Stimulated activated CD8-positive, alpha-beta memory T cell treated with anti-CD3 and anti-CD28 coated beads, Interleukin-2, amount 100 ng/mL, for 48 hours (primary cell): ENCODE results near the gene ZFP57.
A peak's percentile ranks its signal among the peaks of the same experiment; 100 is the strongest.

Experiments
- DNase-seq, 2 donors: peaks; one replicate each; pipeline ENCODE4 v3.0.0-alpha.2; 2020; ENCODE audit warnings: low read depth in 2 of 2

ZFP57 gene

DNA sequence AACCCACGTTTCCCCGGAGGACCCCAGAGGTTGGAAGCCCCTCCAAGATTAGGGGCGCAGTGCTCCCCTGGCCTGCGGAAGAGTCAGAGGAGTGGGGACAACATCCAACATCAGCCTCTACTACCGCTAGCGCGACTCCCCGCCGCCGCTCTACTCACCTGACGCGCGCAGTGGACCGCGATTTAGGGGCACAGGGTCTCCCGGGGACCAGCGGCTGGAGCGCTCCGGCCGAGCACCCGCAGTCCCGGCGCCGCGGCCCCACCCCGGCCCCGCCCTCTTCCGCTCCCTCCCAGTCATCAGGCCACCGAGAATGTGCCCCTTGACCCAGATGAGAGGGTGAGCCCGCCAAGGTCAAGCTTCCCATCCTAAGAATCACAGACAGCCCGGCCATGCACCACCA lies at the start of gene ZFP57:
Gene ZFP57 (minus strand): TSS at position 249 of the 400 bp plus-strand sequence. CDS start 4,149 bp downstream, outside the sequence.
- no peak for DNase-seq

DNA sequence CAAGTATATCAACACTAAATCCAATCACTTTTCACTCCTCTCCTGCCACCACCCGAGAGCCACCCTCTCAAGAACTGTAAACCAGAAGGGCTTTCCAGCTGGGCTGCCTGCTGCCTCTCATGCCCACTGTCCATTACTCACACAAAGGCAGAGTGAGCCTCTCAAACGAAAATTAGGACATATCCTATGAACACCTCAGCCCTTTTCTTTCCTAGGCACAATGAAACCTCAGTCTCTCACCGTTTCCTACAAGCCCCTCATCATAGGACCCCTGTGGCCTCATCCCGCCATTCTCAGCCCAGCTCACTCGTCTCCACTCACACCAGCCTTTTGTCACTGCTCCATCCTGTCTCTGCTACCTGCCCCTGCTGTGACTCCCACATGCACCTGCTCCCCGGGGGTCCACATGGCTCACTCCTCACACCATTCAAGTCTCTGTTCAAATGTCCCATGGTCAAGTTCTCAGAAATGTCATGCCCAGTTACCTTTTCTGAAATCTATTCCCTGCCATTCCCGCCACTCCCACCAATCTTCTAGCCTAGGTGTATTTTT lies 49.7 kb upstream of the ZFP57 start:
- no peak for DNase-seq

DNA sequence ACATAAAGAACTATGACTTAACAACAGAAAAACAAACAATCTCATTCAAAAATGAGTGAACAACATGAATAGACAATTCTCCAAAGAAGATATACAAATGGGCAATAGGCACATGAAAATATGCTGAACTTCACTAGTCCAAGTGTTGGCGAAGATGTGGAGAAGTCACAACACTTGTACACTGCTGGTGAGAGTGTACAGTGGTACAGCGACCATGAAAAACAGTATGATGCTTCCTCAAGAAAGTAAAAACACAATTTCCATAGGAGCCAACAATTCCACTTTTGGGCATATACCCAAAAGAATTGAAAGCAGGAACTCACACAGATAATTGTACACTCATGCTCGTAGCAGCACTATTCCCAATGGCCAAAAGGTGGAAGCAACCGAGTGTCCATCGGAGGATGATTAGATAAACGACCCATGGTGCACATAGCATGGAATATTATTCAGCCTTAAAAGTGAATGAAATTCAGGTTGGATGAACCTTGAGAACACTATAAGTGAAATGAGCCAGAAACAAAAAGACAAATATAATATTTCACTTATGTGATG lies 48.9 kb upstream of the ZFP57 start:
- DNase-seq, result no peak

GRCh38 chr6:29728875-29729270 lies 47.9 kb upstream of the ZFP57 start:
- no peak for DNase-seq

DNA sequence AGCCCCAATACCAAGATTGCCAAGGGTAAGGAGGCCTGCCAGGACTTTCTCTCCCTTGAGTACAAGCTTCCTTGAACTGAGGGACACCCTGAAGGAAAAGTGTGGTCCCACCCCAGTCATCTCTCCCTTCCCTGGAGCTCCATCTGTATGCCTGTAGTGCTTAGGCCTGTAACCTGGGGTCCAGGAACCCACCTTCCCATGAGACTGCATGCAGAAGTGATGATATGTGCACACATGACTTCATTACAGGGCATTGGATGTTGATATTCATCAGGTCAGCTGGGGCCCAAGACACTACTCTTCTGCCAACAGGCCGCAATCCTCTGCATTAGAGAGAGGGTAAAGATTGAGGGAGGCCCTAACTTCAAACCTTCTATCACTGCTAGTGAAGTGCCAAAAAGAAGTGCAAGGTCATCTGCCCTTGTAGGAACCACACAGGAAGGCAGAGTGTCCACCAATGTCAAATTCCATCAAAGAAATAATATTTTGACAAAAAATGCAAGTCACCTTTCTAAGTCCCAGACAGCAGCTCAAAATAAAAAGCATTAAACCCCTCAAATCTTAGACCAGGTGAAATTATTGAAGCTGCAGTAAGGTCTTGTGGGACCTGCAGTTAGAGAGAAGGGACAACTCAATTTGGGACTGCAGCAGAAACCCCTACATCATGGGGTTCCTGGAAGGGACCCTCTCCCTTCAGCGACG lies 47.4 kb upstream of the ZFP57 start:
- DNase-seq, result no peak

DNA sequence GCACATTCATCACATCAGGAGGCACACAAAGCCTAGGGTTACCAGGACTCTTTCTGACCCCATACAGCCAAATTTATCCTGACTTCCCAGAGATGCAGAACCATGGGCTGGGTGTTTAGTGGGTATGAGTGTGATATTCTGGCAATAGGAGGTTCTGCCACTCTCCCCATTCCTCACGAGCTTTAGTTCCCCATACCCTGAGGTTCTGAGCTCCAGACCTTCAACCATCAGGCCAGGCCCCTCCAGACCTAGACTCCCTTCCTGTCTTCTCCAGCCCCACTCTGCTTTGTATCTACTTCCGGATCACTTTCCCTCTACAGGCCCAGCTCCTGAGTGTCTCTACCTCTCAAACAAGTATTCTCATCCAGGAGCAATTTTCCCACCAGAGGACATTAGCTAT lies 46.7 kb upstream of the ZFP57 start:
- DNase-seq, result no peak

GRCh38 chr6:29726571-29727194 lies 45.7 kb upstream of the ZFP57 start:
- DNase-seq, result no peak

DNA sequence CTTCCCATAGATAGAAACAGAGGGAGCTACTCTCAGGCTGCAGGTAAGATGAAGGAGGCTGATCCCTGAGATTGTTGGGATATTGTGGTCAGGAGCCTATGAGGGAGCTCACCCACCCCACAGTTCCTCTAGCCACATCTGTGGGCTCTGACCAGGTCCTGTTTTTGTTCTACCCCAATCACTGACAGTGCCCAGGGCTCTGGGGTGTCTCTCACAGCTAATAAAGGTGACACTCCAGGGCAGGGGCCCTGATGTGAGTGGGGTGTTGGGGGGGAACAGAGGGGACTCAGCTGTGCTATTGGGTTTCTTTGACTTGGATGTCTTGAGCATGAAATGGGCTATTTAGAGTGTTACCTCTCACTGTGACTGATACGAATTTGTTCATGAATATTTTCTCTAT lies 45.0 kb upstream of the ZFP57 start:
- no peak for DNase-seq

GRCh38 chr6:29724937-29725869 lies 44.3 kb upstream of the ZFP57 start:
- DNase-seq, result no peak

- peak; percentile 69 to 75 for DNase-seq
Measured at GRCh38 chr6:29723666-29724588, 43.0 kb upstream of the ZFP57 start.

DNA sequence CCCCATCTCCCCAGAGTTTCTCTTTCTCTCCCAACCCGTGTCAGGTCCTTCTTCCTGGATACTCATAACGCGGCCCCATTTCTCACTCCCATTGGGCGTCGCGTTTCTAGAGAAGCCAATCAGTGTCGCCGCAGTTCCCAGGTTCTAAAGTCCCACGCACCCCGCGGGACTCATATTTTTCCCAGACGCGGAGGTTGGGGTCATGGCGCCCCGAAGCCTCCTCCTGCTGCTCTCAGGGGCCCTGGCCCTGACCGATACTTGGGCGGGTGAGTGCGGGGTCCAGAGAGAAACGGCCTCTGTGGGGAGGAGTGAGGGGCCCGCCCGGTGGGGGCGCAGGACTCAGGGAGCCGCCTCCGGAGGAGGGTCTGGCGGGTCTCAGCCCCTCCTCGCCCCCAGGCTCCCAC lies 42.3 kb upstream of the ZFP57 start, which contains the start of gene HLA-F:
Gene HLA-F (plus strand): TSS at position 173 of the 404 bp plus-strand sequence. CDS start 30 bp downstream, at position 203.
- peak; percentile 62 to 64 for DNase-seq

GRCh38 chr6:29720863-29721262 lies 39.9 kb upstream of the ZFP57 start:
- DNase-seq, result no peak

DNA sequence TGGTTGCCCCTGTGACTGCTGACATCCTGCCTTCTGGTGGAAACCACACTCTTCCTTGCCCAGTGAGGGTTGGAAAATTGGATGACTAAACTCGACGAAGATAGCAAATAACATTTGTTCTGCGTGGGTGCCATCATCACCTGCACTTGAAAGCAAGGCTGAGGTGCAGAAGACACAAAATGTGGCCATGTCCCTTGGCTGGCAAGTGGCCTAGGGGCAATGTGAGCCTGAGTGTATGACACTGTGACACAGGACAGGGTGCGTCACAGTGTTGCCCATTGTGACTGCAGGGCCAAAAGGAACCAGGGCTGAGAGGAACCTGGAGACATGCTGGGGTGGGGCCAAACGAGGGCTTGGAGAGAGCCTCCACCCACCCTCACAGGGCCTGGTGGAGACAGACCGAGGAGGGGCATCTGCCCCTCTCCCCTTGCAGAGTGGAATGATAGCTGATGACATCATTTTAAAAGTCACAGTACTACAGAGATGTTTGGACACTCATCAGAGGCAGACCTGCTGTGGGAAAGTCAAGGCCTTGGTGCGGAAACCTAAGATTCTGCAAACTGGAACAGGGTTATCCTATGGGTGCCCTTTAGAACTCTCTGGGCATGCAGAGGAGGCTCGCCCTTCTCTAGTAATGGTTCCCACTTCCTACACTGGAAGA lies 29.5 kb upstream of the ZFP57 start:
- DNase-seq, result no peak

DNA sequence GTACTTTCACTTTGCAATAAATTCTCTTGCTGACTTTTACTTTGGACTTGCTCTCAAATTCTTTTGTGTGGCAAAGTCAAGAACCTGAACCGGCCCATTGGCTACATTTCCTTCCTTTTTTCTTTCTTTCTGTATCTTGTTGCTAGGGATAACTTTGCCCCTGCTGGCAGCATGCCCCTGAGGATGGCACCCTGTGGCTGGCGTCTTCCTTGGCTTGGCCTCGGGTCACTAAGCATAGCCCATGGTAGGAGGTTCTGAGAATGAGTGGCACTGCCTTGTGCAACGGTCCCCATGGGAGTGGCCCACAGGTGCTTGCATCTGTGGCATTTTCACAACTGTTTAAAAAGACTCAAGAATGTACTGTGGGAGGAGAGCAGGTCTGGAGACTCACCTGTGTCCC lies 28.2 kb upstream of the ZFP57 start:
- no peak for DNase-seq

DNA sequence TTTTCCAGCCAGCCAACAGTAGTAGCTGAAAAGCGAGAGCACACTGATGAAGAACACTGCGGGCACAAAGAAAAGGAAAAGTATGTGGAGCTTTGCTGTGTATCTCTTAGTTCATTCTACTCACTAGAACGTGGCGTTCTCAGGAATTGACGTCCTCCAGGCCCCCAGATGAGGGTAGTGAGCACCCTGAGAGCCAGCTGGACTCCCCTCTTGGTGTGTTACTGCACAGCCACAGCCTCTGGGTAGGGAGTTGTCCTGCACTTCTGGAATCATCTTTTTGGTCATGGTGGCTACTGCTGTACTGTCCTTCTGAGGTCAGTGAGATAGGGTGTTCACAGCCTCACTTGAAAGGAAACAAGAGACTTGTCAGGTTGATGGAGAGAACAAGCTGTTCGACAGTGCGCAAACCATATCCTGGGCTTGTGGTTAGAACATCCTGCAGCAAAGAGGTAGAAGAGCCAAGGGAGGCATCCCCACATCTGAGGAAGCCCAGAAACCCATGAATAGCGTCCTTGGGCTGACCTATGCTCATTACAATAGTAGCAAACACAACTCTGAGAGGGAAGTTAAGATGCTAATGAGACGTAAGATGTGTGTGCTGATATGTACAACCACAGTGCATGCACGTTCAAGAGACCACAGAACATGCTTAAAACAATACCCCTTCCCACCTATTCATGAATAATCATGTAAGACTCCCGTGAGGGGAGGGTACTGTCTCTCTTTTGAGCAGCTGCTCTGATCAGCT lies 27.7 kb upstream of the ZFP57 start:
- no peak for DNase-seq

DNA sequence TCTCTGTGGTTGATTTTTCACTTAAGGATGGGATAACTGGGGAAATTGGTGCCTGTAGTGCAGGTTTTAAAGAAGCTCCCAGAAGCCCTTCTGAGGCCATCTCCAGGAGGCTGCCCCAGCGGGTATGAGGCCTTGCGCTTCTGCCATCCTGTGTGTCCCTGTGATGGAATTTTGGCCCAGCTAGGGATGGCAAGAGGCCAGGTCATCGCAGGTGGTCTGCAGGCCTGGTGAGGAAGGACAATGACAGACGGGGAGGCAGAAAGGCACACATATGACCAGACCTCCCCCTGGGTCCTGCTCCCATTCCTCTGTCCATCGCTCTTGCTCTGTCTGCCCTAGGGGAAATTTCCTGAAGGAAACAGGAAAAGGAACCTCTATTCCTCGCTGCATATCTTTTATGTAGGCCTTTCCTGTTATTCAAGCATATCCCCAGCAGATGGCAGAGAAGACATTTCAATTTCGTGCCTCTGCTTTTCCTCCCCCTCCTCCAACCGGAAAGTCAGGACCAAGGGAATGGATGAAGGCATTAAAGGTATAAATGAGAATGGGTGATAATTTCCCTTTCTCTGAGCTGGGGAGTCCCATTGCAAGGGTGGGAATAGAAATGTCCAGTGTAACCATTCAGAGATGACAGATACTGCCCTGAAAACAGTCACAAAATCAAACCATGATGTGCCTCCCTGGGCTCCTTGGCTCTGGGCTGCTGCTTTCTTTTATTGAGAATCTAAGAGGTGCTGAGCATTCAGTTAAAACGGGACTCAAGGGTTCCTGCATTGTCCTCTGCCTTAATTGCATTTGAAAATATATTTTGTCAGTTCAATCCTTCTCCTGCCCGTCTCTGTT lies 24.7 kb upstream of the ZFP57 start:
- no peak for DNase-seq

GRCh38 chr6:29702519-29703103 lies 21.7 kb upstream of the ZFP57 start:
- DNase-seq, result peak; percentile 70 to 77
